ENCODE results near the gene KIAA0513.

Gene KIAA0513

DNA sequence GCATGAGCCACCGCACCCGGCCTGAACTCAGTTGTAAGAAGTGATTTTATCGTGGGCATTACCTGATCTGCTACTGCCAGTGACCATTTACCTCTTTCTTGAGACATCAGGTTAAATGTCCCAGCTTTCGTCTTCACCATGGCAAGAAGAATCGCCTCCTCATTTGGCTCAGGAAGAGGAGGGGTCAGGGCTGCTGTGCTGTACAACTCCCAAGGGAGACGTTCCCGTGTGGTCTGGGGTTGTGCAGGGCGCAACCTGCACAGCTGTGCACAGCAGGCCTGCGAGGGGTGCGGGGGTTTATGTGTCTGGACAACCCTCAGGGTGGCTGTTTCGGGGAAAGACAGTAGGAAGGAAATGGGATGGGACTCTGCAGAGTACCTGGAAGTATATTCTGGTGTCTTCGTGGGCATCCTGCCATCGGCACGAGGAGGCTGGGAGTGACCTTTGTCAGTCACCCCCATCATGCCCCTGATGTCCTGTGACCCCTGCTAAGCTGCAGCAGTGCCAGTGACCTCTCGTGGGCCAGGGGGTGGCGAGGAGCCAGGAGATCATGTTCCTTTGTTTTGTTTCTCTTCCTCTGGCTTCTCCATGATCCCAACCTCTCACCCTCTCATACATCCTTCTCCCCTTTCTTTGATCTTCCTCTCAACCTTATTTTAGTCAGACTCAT, 57.4 kb downstream of the KIAA0513 start:
- Histone ChIP-seq H3K27me3 (ENCODE audit: insufficient read depth, low read depth, severe bottlenecking) (no peaks in the 10 kb centered on the region), H3K4me3 (ENCODE audit: low read depth, low read length) (no peak overlapping the region), H3K9me3 (ENCODE audit: severe bottlenecking) (no peaks in the 10 kb centered on the region), H3K36me3 (no peaks in the 10 kb centered on the region), H3K27ac (no peak overlapping the region)
- TF ChIP-seq, protein P1, sequence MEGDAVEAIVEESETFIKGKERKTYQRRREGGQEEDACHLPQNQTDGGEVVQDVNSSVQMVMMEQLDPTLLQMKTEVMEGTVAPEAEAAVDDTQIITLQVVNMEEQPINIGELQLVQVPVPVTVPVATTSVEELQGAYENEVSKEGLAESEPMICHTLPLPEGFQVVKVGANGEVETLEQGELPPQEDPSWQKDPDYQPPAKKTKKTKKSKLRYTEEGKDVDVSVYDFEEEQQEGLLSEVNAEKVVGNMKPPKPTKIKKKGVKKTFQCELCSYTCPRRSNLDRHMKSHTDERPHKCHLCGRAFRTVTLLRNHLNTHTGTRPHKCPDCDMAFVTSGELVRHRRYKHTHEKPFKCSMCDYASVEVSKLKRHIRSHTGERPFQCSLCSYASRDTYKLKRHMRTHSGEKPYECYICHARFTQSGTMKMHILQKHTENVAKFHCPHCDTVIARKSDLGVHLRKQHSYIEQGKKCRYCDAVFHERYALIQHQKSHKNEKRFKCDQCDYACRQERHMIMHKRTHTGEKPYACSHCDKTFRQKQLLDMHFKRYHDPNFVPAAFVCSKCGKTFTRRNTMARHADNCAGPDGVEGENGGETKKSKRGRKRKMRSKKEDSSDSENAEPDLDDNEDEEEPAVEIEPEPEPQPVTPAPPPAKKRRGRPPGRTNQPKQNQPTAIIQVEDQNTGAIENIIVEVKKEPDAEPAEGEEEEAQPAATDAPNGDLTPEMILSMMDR (IDR thresholded peaks at IDR 0.05; ENCODE audit: low read depth, low read length), result no peak
- no peak for DNase-seq

DNA sequence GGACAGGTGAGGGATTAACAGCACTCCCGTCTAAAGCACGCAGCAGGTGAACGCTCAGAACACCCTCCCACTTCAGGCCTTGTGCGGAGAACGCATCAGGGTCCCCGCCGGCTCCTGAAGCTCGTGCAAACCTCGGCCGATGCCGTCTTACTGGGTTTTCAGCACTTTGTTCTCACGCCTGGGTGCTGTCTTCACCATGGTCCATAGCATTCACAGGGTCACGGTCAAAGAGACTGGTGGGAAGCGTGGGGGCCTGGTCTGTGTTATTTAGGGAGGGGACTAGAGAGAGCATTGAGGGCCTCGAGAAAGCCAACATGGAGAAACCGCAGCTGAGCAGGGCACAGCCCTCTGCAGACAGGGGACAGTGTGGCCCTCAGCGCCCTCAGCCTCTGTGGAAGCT, 58.1 kb downstream of the KIAA0513 start:
- no peaks in the 10 kb centered on the region for H3K9me3 ChIP-seq (ENCODE audit: severe bottlenecking)
- no peak overlapping the region for H3K27ac ChIP-seq
- TF ChIP-seq, protein P1 (IDR thresholded peaks at IDR 0.05; ENCODE audit: low read depth, low read length), result no peak
- H3K36me3 ChIP-seq, result no peaks in the 10 kb centered on the region
- H3K27me3 ChIP-seq (ENCODE audit: insufficient read depth, low read depth, severe bottlenecking), result no peaks in the 10 kb centered on the region
- H3K4me3 ChIP-seq (ENCODE audit: low read depth, low read length), result no peak overlapping the region
- no peak for DNase-seq

DNA sequence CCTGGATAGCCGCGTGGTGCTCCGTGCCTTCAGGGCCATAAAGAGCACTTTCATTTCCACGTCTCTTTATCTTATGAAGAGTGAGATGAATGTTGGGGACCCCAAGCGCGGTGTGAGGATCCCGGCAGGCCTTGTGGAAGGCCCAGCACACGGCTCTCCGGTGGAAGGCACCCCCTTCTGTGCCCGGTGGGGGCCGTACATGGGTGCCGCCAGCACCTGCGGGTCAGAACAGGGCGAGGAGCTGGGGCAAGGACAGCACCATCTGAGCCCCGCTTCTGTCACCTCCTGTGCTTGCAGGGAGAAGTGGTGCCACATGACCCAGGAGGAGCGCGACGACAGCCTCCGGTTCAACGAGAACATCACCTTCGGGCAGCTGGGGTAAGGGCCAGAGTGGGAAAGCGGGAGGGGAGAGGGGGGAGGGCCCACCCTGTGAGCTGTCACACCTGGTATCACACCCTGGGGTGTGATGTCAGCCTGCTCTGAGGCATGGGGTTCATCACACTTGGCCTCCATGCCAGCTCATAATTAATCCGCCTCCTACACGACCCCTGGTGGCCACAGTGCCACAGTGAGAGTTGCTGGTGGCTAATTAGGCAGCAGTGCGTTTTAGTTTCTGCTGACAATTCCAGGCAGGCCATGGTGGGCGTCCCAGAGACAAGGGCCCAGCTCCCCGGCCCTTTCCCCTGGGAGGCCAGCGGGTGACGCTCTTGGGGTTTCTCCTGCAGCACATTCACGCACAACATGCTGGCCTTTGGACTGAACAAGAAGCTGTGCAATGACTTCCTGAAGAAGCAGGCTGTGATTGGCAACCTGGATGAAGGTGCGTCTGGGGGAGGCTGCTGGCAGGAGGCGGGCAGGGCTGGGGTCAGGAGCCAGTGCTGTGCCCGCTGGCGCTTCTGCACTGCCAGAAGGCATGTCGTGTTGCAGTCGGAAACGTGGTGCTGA, 59.0 kb downstream of the KIAA0513 start:
- H3K36me3 ChIP-seq, result no peaks in the 10 kb centered on the region
- DNase-seq, result peak; percentile 68
- no peaks in the 10 kb centered on the region for H3K27me3 ChIP-seq (ENCODE audit: insufficient read depth, low read depth, severe bottlenecking)
- no peaks in the 10 kb centered on the region for H3K9me3 ChIP-seq (ENCODE audit: severe bottlenecking)
- TF ChIP-seq, protein P1 (IDR thresholded peaks at IDR 0.05; ENCODE audit: low read depth, low read length), result peak; percentile 73
- H3K27ac ChIP-seq, result no peak overlapping the region
- H3K4me3 ChIP-seq (ENCODE audit: low read depth, low read length), result 0 out of 2 replicates have a peak overlapping the region, but pooled peaks have one; percentile 7

DNA sequence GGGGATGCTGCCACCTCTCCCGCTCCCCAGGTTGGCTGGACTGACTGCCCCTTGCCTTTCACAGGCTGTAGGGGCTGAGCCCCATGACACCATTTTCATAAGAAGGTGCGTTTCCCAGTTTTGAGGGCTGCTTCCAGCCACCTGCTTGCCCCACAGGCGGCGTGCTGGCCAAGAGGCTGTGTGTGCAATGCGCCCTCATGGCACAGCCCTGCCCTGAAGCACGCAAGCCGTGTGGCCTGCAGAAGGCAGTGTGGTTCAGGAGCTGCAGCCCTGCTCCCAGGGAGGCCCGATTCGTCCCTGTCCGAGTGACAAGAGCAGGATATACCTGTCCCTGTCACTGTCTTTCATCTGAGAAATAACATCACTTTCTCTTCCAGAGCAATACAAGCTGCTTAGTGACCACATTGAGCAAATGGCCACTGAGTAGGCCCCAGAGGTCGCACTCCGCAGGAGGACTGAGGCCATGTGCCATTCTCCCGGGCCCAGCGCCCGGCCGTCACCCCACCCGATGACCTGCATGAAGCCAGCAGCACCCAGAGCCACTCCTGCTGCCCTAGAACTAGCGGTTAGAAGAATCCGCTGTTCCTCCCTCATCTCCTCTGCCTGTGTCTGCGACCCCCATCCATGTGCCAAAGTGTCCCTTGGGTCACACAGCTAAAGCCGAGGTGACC, 60.4 kb downstream of the KIAA0513 start:
- Histone ChIP-seq H3K27ac (no peak overlapping the region), H3K4me3 (ENCODE audit: low read depth, low read length) (no peak overlapping the region), H3K36me3 (no peaks in the 10 kb centered on the region), H3K27me3 (ENCODE audit: insufficient read depth, low read depth, severe bottlenecking) (no peaks in the 10 kb centered on the region), H3K9me3 (ENCODE audit: severe bottlenecking) (no peaks in the 10 kb centered on the region)
- TF ChIP-seq, protein P1 (IDR thresholded peaks at IDR 0.05; ENCODE audit: low read depth, low read length), result no peak
- DNase-seq, result no peak

DNA sequence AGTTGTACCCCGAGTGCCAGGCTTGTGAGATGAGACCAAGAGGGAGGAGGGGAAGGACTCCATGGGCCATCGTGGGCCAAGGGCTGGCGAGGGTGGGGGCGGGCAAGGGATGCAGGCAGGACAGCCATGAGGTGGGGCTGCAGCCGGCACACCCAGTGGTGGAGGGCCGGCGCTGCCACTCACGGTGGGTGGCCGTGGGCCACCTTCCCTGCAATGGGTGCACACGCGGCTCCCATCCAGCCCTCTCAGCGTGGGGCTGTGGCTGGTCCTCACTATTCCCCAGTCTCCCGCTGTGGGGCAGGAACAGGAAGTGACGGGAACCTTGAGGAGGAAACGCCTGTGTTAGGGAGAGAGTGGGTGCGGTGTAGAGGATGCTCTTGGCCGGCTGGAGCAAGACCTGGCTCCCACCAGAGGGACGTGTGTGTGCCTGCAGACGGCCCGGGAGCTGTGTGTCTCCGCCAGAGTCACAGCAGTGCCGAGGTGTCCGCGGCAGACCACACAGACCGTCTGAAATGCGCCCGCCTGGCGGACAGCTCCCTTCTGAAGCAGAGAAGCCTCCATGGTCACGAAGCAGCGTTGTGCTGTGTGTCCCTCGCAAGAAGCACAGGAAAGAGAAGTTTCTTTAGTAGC, 61.1 kb downstream of the KIAA0513 start:
- DNase-seq, result no peak
- Histone ChIP-seq H3K36me3 (no peaks in the 10 kb centered on the region), H3K9me3 (ENCODE audit: severe bottlenecking) (no peaks in the 10 kb centered on the region), H3K27me3 (ENCODE audit: insufficient read depth, low read depth, severe bottlenecking) (no peaks in the 10 kb centered on the region), H3K27ac (no peak overlapping the region), H3K4me3 (ENCODE audit: low read depth, low read length) (no peak overlapping the region)
- TF ChIP-seq, protein P1 (IDR thresholded peaks at IDR 0.05; ENCODE audit: low read depth, low read length), result no peak

Measured in WERI-Rb-1 (cell line).